ENCODE measurements around the gene POLR2B. TPM values are rescaled to one million over a fixed set of nuclear protein-coding genes. Genes with fewer than 3 reads are reported as not detected.

POLR2B gene
- total RNA-seq, 2 donors from 2014 or later = 133 to 142 TPM

DNA sequence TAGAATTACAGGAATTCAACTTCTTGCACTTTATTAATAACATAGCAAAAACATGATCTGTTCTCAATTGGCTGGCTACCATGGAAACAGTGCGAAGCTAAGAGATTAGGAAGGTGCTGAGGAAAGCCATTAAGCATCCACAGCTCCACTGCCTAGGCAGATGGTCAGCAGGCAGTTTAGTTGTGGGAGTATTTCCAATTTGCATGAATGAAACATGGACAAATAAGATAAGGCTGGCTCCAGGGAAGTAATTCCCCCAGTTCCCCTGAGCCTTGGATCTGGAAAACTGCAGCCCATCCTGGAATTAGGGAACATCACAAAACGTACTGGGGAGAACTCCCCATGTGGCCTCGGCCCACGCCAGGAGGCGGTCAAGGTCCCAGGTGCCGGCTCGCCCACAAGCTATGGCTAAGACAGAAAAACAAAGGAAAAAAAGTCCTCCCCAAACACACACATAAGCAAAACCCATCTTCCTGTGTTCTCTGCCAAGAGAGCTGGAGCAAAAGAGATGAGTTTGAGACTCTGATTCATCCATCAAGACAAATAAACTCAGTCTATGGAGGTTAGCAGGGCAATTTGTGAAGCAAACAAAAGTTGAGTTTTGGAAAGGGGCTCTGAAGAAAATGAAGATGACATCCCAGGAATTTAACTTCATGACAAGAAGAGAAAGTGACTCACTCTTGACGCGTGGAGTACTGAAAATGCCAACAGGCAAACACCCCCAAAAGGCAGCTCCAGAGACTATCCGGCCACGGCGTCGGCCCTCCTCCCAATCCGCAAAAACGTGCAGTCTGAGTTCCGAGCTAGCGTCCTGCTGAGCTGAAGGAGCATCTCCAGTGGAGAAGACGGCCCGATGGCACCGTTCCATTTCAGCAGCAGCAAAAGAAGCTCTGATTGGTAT, 86.4 kb downstream of the POLR2B start:
- Mint-ChIP-seq H3K9me3 (no peaks in the 10 kb centered on the region), H3K36me3 (no peaks in the 10 kb centered on the region), H3K27ac (no peak overlapping the region)
- no peak for DNase-seq (ENCODE audit: low spot score in 2 of 2)
- ATAC-seq = no peak

GRCh38 chr4:57065730-57066482, 87.2 kb downstream of the POLR2B start:
- H3K9me3 Mint-ChIP-seq = no peaks in the 10 kb centered on the region
- H3K27ac Mint-ChIP-seq = peak overlapping the region in 1 of 2 donors; percentile 41
- no peak for DNase-seq (ENCODE audit: low spot score in 2 of 2)
- no peaks in the 10 kb centered on the region for H3K36me3 Mint-ChIP-seq
- ATAC-seq = no peak

DNA sequence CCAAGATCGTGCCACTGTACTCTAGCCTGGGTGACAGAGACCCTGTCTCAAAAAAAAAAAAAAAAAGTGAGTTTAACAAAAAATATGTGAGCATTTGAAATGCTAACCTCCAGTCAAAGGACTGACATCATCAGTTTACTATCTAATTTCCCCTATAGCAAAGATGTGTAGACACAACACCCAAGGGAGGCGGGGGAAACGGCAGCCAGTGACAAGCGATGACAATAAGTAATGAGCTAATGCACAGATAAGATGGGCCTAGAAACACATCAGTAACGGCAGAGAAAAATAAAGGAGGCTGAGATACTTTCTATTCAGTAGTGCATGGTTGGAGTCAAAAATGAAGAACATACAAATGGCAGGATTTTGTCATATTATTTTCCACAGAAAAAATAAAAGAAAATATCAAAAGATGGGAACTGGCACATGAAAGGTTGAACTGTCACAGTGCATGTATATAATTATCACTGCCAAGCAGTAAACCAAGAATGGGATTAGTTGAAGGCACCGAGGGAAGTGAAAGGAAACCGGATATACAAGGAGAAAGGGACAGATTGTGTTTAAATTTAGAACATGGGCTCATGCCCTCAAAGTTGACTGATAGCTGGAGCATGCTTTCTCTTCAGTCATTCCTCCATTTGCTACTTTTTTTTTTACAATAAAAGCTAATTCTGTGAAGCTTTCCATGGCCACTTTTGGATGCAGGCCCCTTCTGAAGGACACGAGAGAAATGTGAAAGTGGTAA, 89.7 kb downstream of the POLR2B start:
- H3K9me3 Mint-ChIP-seq = no peaks in the 10 kb centered on the region
- no peaks in the 10 kb centered on the region for H3K36me3 Mint-ChIP-seq
- no peak overlapping the region for H3K27ac Mint-ChIP-seq
- ATAC-seq = no peak
- DNase-seq (ENCODE audit: low spot score in 2 of 2) = no peak

DNA sequence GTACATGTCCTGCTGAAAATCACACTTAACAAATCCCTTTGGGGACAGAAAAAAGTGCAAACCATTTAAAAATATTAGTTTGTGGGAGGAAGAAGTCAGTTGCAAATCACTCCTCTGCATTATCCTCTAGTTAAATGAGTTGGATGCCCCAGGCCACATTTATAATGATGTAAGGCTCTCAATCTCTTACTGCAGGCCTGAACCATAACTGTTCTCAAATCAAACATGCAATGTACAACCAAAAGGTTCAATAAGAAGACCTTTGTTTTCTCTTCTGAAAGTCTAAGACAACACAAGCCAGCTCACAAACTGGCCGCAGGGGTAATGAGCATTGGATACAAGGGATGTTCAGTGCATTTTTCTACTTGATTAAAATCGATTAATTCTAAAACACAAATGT, 91.8 kb downstream of the POLR2B start:
- Mint-ChIP-seq H3K36me3 (no peaks in the 10 kb centered on the region), H3K9me3 (no peaks in the 10 kb centered on the region), H3K27ac (peak overlapping the region in 1 of 2 donors; percentile 62)
- no peak for DNase-seq (ENCODE audit: low spot score in 2 of 2)
- ATAC-seq = no peak

GRCh38 chr4:57071326-57071725, 92.6 kb downstream of the POLR2B start:
- Mint-ChIP-seq H3K27ac (no peak overlapping the region), H3K36me3 (no peaks in the 10 kb centered on the region), H3K9me3 (no peaks in the 10 kb centered on the region)
- DNase-seq (ENCODE audit: low spot score in 2 of 2) = no peak
- no peak for ATAC-seq

DNA sequence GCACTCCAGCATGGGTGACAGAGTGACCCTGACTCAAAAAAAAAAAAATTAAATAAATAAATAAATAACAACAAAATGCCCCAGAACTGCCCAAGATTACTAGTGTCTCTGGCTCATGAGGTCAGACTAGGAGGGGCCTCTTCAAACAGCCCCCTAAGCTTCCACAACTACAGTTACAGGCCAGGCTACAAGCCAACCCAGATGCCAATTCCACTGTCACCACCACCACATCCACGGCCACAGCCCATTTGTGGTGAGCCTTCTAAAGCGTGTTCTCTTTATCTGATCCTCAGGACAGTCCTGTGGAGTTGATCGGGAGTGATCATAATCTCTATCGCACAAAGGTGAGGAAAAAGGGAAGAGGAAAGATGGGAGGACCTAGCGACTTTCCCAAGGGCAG, 94.9 kb downstream of the POLR2B start:
- ATAC-seq = no peak
- Mint-ChIP-seq H3K27ac (no peak overlapping the region), H3K9me3 (no peaks in the 10 kb centered on the region)

GRCh38 chr4:57074744-57075143, 96.0 kb downstream of the POLR2B start:
- DNase-seq (ENCODE audit: low spot score in 2 of 2) (no peak), ATAC-seq (no peak)
- no peak overlapping the region for H3K27ac Mint-ChIP-seq
- no peaks in the 10 kb centered on the region for H3K36me3 Mint-ChIP-seq
- H3K9me3 Mint-ChIP-seq = no peaks in the 10 kb centered on the region

More for the DNA sequence above, 94.9 kb downstream of the POLR2B start:
- no peaks in the 10 kb centered on the region for H3K36me3 Mint-ChIP-seq
- no peak for DNase-seq (ENCODE audit: low spot score in 2 of 2)

GRCh38 chr4:57075367-57075766, 96.7 kb downstream of the POLR2B start:
- DNase-seq (ENCODE audit: low spot score in 2 of 2) = no peak
- H3K27ac Mint-ChIP-seq = no peak overlapping the region
- H3K9me3 Mint-ChIP-seq = no peaks in the 10 kb centered on the region
- no peak for ATAC-seq
- H3K36me3 Mint-ChIP-seq = no peaks in the 10 kb centered on the region

DNA sequence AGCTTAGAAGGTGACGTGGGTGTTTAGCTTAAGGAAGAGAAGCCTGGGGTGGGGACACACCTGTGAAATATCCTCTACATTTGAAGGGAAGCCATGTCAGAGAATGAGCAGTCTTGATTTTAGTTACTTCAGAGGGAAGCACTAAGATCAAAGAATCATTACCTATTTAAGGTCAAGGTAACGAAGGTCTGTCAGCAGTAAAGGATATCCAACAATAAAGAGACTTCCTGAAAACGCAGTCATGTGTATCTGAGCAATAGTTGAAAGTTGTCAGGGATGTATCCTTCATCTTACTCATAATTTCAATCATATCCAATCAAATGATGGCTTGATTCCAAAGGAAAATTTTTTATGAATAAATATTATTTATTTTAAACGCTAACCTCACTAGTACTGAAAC, 98.0 kb downstream of the POLR2B start:
- no peaks in the 10 kb centered on the region for H3K9me3 Mint-ChIP-seq
- H3K27ac Mint-ChIP-seq = no peak overlapping the region
- no peaks in the 10 kb centered on the region for H3K36me3 Mint-ChIP-seq
- DNase-seq (ENCODE audit: low spot score in 2 of 2) = no peak
- ATAC-seq = no peak

GRCh38 chr4:57077550-57078343, 99.1 kb downstream of the POLR2B start:
- Mint-ChIP-seq H3K27ac (no peak overlapping the region), H3K36me3 (no peaks in the 10 kb centered on the region), H3K9me3 (no peaks in the 10 kb centered on the region)
- ATAC-seq (no peak), DNase-seq (ENCODE audit: low spot score in 2 of 2) (no peak)

- Mint-ChIP-seq H3K9me3 (no peaks in the 10 kb centered on the region), H3K27ac (no peak overlapping the region), H3K36me3 (no peaks in the 10 kb centered on the region)
- no peak for DNase-seq (ENCODE audit: low spot score in 2 of 2)
- no peak for ATAC-seq
These were observed 100.2 kb downstream of the POLR2B start for GRCh38 chr4:57078685-57079521.

Other genes starting within 250 kb of the POLR2B start
- gene SPINK2, start 157.2 kb upstream of the POLR2B start, total RNA-seq = 1 to 10 TPM in 1 of 2 donors, not detected in 1; 1.1 TPM
- gene REST, start 71.0 kb upstream of the POLR2B start, total RNA-seq = 10 to 100 TPM; 39.3 to 43.5 TPM
- 10 to 100 TPM; 31.4 to 31.8 TPM for gene NOA1, start 1.3 kb upstream of the POLR2B start, total RNA-seq
- gene IGFBP7, start 131.5 kb downstream of the POLR2B start, total RNA-seq = under 1 TPM in 1 of 2 donors, not detected in 1; 0.32 TPM

Measured in activated naive CD4-positive, alpha-beta T cell treated with anti-CD3 and anti-CD28 coated beads, Interleukin-2, amount 50 U/mL, for 72 hours (primary cell).